ENCODE measurements around the gene MBD3.
"Not testable (repeated sequence)": the region's sequence is repeated elsewhere in the genome, so short reads cannot be mapped to it uniquely, and the experiment has no call there.

MBD3 gene

GRCh38 chr19:1533510-1534150, 59.0 kb downstream of the MBD3 start:
- DNase-seq: no peak

DNA sequence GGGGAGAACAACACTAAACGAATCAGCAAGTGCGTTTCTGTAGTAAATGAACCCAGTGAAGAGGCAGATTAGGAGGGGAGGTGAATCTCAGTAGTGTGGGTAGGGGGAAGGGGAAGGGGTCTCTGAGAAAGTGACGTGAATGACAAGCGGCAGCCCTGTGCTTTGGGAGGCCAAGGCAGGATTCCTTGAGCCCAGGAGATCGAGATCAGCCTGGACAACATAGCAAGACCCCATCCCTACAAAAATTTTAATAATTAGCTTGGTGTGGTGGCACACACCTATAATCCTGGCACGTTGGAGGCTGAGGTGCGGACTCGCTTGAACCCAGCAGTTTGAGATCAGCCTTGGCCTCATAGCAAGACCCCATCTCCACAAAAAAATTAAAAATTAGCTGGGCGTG, 60.7 kb downstream of the MBD3 start:
- DNase-seq: no peak

DNA sequence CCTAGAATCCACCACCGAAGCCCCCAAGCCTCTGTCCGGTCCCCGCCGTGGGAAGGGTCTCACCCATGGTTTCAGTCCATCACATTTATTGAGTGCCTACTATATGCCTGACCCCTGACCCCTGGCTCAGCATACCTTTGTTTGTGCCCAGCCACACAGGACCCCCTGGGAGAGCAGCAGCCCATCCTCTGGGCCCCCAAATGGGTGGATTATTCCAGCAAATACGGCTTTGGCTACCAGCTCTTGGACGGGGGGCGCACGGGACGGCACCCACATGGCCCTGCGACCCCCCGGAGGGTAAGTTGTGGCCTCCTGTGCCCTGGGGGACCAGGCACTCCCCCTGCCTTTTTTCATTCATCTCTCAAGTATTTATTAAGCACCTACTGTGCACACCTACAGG, 61.1 kb downstream of the MBD3 start:
- DNase-seq: no peak

DNA sequence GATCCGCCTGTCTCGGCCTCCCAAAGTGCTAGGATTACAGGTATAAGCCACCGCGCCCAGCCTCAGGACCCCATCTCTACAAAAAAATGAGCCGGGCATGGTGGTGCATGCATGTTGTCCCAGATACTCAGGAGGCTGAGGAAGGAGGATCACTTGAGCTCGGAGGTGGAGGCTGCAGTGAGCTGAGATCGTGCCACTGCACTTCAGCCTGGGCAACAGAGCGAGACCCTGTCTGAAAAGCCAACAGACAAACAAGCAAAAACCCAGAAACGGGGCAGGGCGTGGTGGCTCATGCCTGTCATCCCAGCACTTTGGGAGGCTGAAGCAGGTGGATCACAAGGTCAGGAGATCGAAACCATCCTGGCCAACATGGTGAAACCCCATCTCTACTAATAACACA, 61.8 kb downstream of the MBD3 start:
- not testable (repeated sequence) for DNase-seq

GRCh38 chr19:1529430-1529816, 63.2 kb downstream of the MBD3 start:
- no peak for DNase-seq

DNA sequence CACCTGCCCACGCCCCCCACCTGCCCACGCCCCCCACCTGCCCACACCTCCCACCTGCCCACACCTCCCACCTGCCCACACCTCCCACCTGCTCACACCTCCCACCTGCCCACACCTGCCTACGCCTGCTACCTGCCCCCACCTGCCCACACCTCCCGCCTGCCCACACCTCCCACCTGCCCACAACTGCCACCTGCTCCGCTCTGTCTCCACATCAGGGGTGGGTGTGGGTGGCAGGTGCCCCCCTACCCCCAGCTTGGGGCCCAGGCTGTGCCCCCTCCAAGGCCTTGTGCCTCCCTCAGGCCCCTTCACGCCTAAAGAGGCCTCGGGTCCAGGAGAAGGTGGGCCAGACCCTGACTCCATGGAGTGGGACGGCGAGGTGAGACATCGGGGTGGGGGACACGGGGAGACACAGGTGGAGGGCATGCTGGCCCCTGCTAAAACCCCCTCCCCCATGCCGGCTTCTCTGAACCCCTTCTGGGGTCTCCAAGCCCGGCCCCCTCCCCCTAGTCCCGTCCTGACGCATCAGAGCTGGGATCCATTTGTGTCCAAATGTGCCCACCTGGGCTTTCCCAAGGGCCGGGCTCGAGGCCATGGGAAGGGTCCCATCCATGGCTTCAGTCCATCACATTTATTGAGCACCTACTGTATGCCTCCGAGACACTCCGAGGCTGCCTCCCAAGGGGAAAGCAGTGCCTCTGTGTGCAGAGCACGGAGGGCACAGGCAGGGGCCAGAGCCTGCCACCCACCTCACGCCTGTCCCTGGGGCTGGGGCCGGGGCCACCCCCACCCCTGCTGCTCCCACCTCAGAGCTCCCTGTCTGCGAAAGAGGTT, 63.9 kb downstream of the MBD3 start:
- DNase-seq: no peak

DNA sequence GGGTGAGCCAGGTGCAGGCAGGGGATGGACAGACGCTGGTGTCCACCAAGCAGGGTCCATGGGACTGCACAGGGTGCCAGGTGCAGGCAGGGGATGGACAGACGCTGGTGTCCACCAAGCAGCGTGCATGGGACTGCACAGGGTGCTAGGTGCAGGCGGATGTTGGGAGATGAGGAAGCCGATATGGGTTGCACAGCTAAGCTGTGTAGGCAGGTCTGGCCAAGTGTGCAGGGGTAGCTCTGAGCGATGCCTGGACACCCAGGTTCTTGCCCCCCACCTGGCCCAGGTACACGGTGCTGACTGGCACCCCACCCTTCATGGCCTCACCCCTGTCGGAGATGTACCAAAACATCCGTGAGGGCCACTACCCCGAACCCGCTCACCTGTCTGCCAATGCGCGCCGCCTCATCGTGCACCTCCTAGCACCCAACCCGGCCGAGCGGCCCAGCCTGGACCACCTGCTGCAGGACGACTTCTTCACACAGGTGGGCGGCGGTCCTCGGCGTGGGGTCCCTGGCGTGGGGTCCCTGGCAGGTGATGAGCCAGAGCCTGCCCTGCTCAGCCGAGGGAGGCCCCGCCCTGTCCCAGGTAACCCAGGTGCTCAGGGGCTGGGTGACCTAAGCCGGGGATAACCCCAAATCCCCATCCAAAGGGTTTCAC, 64.9 kb downstream of the MBD3 start:
- DNase-seq: no peak

DNA sequence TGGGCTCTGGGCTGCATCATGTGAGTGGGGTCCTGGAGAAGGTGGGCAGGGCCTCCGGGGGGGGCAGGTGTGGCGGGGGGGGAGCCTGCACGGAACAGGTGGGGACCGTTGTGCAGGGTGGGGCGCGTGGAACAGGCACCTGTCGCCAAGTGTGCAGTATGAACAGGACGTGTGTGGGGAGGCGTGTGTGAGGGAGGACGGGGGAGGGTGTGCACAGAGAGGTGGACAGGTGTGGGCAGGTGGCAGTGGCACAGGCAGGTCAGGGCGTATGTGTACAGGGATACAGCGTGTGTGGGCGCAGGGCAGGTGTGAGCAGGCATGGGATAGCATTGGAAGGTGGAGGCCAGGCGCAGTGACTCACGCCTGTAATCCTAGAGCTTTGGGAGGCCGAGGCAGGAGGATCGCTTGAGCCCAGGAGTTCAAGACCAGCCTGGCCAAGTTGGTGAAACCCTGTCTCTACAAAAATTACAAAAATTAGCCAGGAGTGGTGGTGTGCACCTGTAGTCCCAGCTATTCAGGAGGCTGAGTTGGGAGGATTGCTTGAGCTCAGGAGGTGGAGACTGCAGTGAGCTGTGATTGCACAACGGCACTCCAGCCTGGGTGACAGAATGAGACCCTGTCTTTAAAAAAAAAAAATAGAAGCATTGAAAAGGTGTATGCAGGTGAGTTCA, 65.6 kb downstream of the MBD3 start:
- DNase-seq: no peak

GRCh38 chr19:1526066-1526778, 66.4 kb downstream of the MBD3 start:
- no peak for DNase-seq

DNA sequence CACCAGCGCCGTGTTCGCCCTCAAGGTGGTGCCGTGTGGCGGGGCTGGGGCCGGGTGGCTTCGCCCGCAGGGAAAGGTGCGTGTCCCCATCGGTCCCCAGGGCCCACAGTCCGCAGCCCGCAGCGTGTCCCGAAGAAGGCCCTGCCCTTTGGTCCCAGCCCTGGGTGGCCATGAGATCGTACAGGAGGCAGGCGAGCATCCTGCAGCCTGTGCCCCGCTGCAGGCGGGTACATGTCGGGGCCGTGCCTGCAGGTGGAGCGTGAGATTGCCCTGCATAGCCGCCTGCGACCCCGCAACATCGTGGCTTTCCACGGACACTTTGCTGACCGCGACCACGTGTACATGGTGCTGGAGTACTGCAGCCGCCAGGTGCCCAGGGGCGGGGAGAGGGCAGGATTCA, 67.3 kb downstream of the MBD3 start:
- DNase-seq: no peak

DNA sequence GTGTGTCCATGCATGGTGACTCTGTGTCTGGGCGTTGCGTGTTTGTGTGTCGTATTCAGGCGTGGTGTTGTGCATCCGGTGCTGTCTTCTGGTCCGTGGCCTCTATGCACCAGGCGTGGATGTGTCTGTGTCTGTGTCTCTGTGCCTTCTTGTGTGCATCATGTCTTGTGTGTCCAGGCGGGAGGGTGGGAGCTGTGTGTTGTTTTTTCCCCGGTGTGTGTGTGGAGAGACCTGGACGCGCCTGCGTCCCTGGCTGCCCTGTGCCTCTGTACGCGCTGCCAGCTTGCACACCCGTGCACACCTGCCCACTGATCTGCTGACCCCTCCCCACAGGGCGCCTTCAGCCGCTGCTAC, 67.7 kb downstream of the MBD3 start:
- no peak for DNase-seq

- DNase-seq: no peak
Observed at GRCh38 chr19:1524287-1524971, 68.2 kb downstream of the MBD3 start.
